HG02970 (cell line): ENCODE data around the gene ATG4D.
"Not testable (repeated sequence)": the region's sequence is repeated elsewhere in the genome, so short reads cannot be mapped to it uniquely, and the experiment has no call there.

Source experiments
- ATAC-seq: cut with Tn5 transposase; IDR thresholded peaks from one replicate; pipeline ENCODE4 v1.9.1; 2021; ENCODE audit warnings: mild to moderate bottlenecking, moderate library complexity, moderate number of reproducible peaks; ENCODE audit not compliant: unreplicated experiment, low FRiP score

The ATG4D gene

GRCh38 chr19:10550336-10550735 is 6.6 kb downstream of the ATG4D start:
- ATAC-seq, result no peak

GRCh38 chr19:10551006-10551405 is 7.3 kb downstream of the ATG4D start:
- not testable (repeated sequence) for ATAC-seq

GRCh38 chr19:10551698-10552301 is 8.1 kb downstream of the ATG4D start:
- no peak for ATAC-seq

- no peak for ATAC-seq
Observed at GRCh38 chr19:10552510-10553053, 8.9 kb downstream of the ATG4D start.

- no peak for ATAC-seq
Observed at GRCh38 chr19:10553087-10553667, 9.5 kb downstream of the ATG4D start.

GRCh38 chr19:10553943-10554381 is 10.3 kb downstream of the ATG4D start:
- no peak for ATAC-seq

- ATAC-seq, result no peak
Observed at GRCh38 chr19:10554760-10555609, 11.3 kb downstream of the ATG4D start.

- ATAC-seq, result no peak
Observed at GRCh38 chr19:10555610-10555973, 11.9 kb downstream of the ATG4D start.

GRCh38 chr19:10557603-10558197 is 14.0 kb downstream of the ATG4D start:
- no peak for ATAC-seq

GRCh38 chr19:10560154-10560553 is 16.4 kb downstream of the ATG4D start:
- ATAC-seq, result no peak

- ATAC-seq, result no peak
Observed at GRCh38 chr19:10562609-10563008, 18.9 kb downstream of the ATG4D start.

- no peak for ATAC-seq
Observed at GRCh38 chr19:10565028-10565566, 21.4 kb downstream of the ATG4D start.

GRCh38 chr19:10565567-10566407 is 22.1 kb downstream of the ATG4D start, which contains the start of gene KRI1:
KRI1 (minus strand) TSS chr19:10566010; CDS start chr19:10565999, 11 bp downstream.
- peak; percentile 50 for ATAC-seq

- no peak for ATAC-seq
Observed at GRCh38 chr19:10566408-10566657, 22.6 kb downstream of the ATG4D start.

GRCh38 chr19:10566658-10567410 is 23.1 kb downstream of the ATG4D start:
- no peak for ATAC-seq

GRCh38 chr19:10567656-10568055 is 24.0 kb downstream of the ATG4D start:
- no peak for ATAC-seq

GRCh38 chr19:10568062-10568825 is 24.5 kb downstream of the ATG4D start:
- peak; percentile 0 for ATAC-seq

GRCh38 chr19:10568826-10569651 is 25.3 kb downstream of the ATG4D start, which contains the start of gene CDKN2D:
CDKN2D (minus strand) TSS chr19:10568979; CDS start chr19:10568653, 326 bp downstream.
- peak; percentile 66 for ATAC-seq
